ENCODE measurements around the gene CLEC17A.
"Not testable (repeated sequence)": the region's sequence is repeated elsewhere in the genome, so short reads cannot be mapped to it uniquely, and the experiment has no call there.

The CLEC17A gene

GRCh38 chr19:14580623-14581237 lies 2.2 kb upstream of the CLEC17A start:
- no peak overlapping the region for H3K4me3 ChIP-seq (ENCODE audit: low read depth, low read length)
- TF ChIP-seq, protein P1, sequence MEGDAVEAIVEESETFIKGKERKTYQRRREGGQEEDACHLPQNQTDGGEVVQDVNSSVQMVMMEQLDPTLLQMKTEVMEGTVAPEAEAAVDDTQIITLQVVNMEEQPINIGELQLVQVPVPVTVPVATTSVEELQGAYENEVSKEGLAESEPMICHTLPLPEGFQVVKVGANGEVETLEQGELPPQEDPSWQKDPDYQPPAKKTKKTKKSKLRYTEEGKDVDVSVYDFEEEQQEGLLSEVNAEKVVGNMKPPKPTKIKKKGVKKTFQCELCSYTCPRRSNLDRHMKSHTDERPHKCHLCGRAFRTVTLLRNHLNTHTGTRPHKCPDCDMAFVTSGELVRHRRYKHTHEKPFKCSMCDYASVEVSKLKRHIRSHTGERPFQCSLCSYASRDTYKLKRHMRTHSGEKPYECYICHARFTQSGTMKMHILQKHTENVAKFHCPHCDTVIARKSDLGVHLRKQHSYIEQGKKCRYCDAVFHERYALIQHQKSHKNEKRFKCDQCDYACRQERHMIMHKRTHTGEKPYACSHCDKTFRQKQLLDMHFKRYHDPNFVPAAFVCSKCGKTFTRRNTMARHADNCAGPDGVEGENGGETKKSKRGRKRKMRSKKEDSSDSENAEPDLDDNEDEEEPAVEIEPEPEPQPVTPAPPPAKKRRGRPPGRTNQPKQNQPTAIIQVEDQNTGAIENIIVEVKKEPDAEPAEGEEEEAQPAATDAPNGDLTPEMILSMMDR (IDR thresholded peaks at IDR 0.05; ENCODE audit: low read depth, low read length, missing control alignments) = no peak
- in situ Hi-C loops (cut with HindIII; ENCODE audit: low pct_ligation_motif_present, low sequenced_read_pairs) = no loop called here
- no peaks in the 10 kb centered on the region for H3K36me3 ChIP-seq (replicated peaks)
- no peak overlapping the region for H3K27ac ChIP-seq
- H3K27me3 ChIP-seq (replicated peaks) = no peaks in the 10 kb centered on the region
- no peak for DNase-seq

DNA sequence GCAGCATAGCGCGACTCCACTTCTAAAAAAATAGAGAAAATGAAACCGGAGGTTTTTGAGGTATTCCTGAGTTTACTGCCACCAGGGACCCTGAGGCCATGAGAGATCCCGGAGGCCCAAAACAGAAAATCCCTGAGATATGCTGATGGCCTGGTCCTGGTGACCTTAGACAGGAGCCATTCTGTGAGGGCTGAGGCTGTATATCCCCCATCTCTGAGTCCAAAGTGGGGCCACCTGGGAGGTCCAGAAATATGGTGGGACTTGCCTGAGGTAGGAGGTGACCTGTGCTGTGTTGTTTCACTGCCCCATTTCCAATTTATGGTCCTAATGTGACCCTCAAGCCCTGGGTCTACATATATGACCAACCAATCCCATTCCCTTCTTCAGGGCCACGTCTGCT lies 1.5 kb downstream of the CLEC17A start:
- H3K4me3 ChIP-seq (ENCODE audit: low read depth, low read length); H3K27me3 ChIP-seq (replicated peaks); in situ Hi-C loops (cut with HindIII; ENCODE audit: low pct_ligation_motif_present, low sequenced_read_pairs); DNase-seq; H3K27ac ChIP-seq; H3K36me3 ChIP-seq (replicated peaks): not testable (repeated sequence)

DNA sequence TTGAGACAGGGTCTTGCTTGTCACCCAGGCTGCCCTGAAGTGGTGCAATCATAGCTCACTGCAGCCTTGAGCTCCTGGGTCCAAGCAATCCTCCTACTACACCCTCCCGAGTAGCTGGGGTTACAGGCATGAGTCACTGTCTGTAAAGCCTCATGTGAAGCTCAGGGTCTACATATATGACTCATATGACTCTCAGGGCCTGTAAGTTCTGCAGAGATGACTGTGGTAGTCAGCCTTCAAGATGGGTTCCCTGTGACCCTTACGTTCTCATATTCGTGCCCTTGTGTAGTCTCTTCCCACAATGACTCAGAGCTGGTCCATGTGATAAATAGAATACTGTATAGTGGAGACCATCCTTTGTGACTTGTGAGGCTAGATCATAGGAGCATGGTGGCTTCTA lies 2.3 kb downstream of the CLEC17A start:
- in situ Hi-C loops (cut with HindIII; ENCODE audit: low pct_ligation_motif_present, low sequenced_read_pairs); H3K27ac ChIP-seq; H3K4me3 ChIP-seq (ENCODE audit: low read depth, low read length); H3K36me3 ChIP-seq (replicated peaks); H3K27me3 ChIP-seq (replicated peaks): not testable (repeated sequence)
- peak; percentile 86 for DNase-seq

GRCh38 chr19:14589433-14589832 lies 6.5 kb downstream of the CLEC17A start:
- in situ Hi-C loops (cut with HindIII; ENCODE audit: low pct_ligation_motif_present, low sequenced_read_pairs); H3K27me3 ChIP-seq (replicated peaks); H3K27ac ChIP-seq; H3K4me3 ChIP-seq (ENCODE audit: low read depth, low read length); H3K36me3 ChIP-seq (replicated peaks): not testable (repeated sequence)
- DNase-seq = peak; percentile 12

GRCh38 chr19:14595558-14595957 lies 12.7 kb downstream of the CLEC17A start:
- H3K36me3 ChIP-seq (replicated peaks) = no peaks in the 10 kb centered on the region
- no peak overlapping the region for H3K27ac ChIP-seq
- DNase-seq = no peak
- TF ChIP-seq, protein P1 (IDR thresholded peaks at IDR 0.05; ENCODE audit: low read depth, low read length, missing control alignments) = no peak
- in situ Hi-C loops (cut with HindIII; ENCODE audit: low pct_ligation_motif_present, low sequenced_read_pairs) = no loop called here
- no peak overlapping the region for H3K4me3 ChIP-seq (ENCODE audit: low read depth, low read length)
- H3K27me3 ChIP-seq (replicated peaks) = no peaks in the 10 kb centered on the region

DNA sequence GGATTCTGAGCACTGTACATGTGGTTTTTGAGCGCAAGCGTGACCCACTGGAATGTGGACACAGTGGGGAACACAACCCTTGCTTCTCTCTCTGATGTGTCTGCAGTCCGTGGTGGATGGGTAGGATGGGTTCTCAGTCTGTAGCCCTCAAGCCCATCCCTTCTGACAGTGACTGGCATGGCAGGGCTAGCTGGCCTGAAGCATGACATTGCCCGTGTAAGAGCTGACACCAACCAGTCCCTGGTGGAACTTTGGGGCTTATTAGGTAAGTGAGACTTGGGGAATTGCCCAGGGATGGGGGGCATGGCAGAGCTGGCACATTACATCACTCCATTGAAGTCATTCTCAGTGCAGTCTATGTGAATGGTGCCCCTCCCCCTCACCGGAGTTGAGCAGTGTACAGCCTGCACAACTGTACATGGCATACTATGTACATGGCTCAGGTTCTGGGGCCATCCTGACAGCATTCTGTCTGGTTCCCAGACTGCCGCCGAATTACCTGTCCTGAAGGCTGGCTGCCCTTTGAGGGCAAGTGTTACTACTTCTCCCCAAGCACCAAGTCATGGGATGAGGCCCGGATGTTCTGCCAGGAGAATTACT lies 16.8 kb downstream of the CLEC17A start:
- Histone ChIP-seq H3K27me3 (replicated peaks) (no peaks in the 10 kb centered on the region), H3K4me3 (ENCODE audit: low read depth, low read length) (no peak overlapping the region), H3K36me3 (replicated peaks) (no peaks in the 10 kb centered on the region), H3K27ac (no peak overlapping the region)
- TF ChIP-seq, protein P1 (IDR thresholded peaks at IDR 0.05; ENCODE audit: low read depth, low read length, missing control alignments) = no peak
- no peak for DNase-seq
- in situ Hi-C loops (cut with HindIII; ENCODE audit: low pct_ligation_motif_present, low sequenced_read_pairs) = no loop called here

GRCh38 chr19:14603990-14604387 lies 21.1 kb downstream of the CLEC17A start:
- in situ Hi-C loops (cut with HindIII; ENCODE audit: low pct_ligation_motif_present, low sequenced_read_pairs) = no loop called here
- no peak for DNase-seq

More at GRCh38 chr19:14603990-14604387, 21.1 kb downstream of the CLEC17A start:
- Histone ChIP-seq H3K27me3 (replicated peaks) (no peaks in the 10 kb centered on the region), H3K36me3 (replicated peaks) (no peaks in the 10 kb centered on the region), H3K27ac (no peak overlapping the region), H3K4me3 (ENCODE audit: low read depth, low read length) (no peak overlapping the region)
- TF ChIP-seq, protein P1 (IDR thresholded peaks at IDR 0.05; ENCODE audit: low read depth, low read length, missing control alignments) = no peak

All from brain microvascular endothelial cell (primary cell).